GM23338 (cell line): ENCODE data around the gene CACNA2D4.

ENCODE experiments used
- CREB1 ChIP-seq: fragments of 250-450 bp; sonication (Bioruptor Pico); IDR thresholded peaks from 2 replicates; pipeline ENCODE4 v1.5.0; 2020; ENCODE audit warnings: low read depth, mild to moderate bottlenecking, moderate library complexity
- CTCF ChIP-seq, 2 experiments: fragments of 200-600 bp in 1 of 2; sonication (generic) in 1 of 2; conservative IDR thresholded peaks; 2 replicates each; pipeline versions ENCODE4 v1.5.1 to v1.6.1; 2016 to 2017; ENCODE audit warnings: antibody characterized with exemption in 2 of 2, low read depth in 2 of 2, mild to moderate bottlenecking in 2 of 2, moderate library complexity in 1 of 2
- EZH2 ChIP-seq: fragments of 200-600 bp; sonication (generic); IDR thresholded peaks from one replicate; pipeline ENCODE4 v1.8.0; 2017; ENCODE audit warnings: antibody characterized with exemption, mild to moderate bottlenecking, low read depth; ENCODE audit not compliant: unreplicated experiment
- REST ChIP-seq: IDR thresholded peaks from one replicate; pipeline ENCODE4 v1.6.1; 2018; ENCODE audit warnings: antibody characterized with exemption; ENCODE audit not compliant: unreplicated experiment
- ZNF462 ChIP-seq: fragments of 250-450 bp; sonication (Bioruptor Pico); IDR thresholded peaks from 2 replicates; pipeline ENCODE4 v1.5.0; 2020; ENCODE audit warnings: mild to moderate bottlenecking, moderate library complexity

- peak in 1 of 2 experiments; percentile 16; a peak in 1 of 4 replicates for TF ChIP-seq CTCF (conservative IDR thresholded peaks at IDR 0.05; ENCODE audit: low read depth in 2 of 2)
- no peak for TF ChIP-seq CREB1 (CRISPR knock-in tag)
- TF ChIP-seq ZNF462, result no peak
- TF ChIP-seq REST, result no peak
- no peak for TF ChIP-seq EZH2
Observed at GRCh38 chr12:1832801-1833595, 85.5 kb downstream of the CACNA2D4 start.
